Measurements from ENCODE around the gene FBXO31. TPM values are rescaled to one million over a fixed set of nuclear protein-coding genes. Genes with fewer than 3 reads are reported as not detected.

FBXO31 gene
- total and polyA plus RNA-seq, 9 of the 15 experiments (the other 6 are each of a cell fraction or from before 2014, with no cell fraction given) = 0.18 to 33.3 (median 10.9) TPM

GRCh38 chr16:87305505-87306391 is 77.8 kb downstream of the FBXO31 start (continued):
- peak; percentile 92; the same call in 1 of the 2 replicates for TF ChIP-seq ZNF592 (IDR thresholded peaks at IDR 0.05)
- peak; percentile 55; the same call in 1 of the 2 replicates for TF ChIP-seq ZNF197 (CRISPR knock-in tag; IDR thresholded peaks at IDR 0.05; ENCODE audit: low read depth)
- peak; percentile 59 for TF ChIP-seq KDM5B (IDR thresholded peaks at IDR 0.05; ENCODE audit: insufficient replicate concordance, low read depth, low read length)
- TF ChIP-seq NR2C2 (CRISPR knock-in tag; IDR thresholded peaks at IDR 0.05) = no peak
- peak; percentile 62 for TF ChIP-seq NR2C2 (tag; IDR thresholded peaks at IDR 0.05)
- peak in 1 of 2 experiments; percentile 36; a peak in 1 of 4 replicates for TF ChIP-seq FOXK2 (conservative IDR thresholded peaks at IDR 0.05 in 1 of 2, IDR thresholded peaks at IDR 0.05 in 1 of 2; ENCODE audit: low read depth in 2 of 2)
- peak; percentile 64 to 67 (median 66) for TF ChIP-seq CTCF (IDR thresholded peaks at IDR 0.05 in 2 of 3, conservative IDR thresholded peaks at IDR 0.05 in 1 of 3; ENCODE audit: insufficient read depth in 2 of 3, low read depth in 1 of 3, low read length in 3 of 3)
- no peak for TF ChIP-seq ZFP30 (CRISPR knock-in tag; IDR thresholded peaks at IDR 0.05; ENCODE audit: borderline replicate concordance)
- TF ChIP-seq ZNF717 (CRISPR knock-in tag; IDR thresholded peaks at IDR 0.05) = no peak
- 0 out of 2 replicates have a peak, but pooled peaks have one; percentile 44 for TF ChIP-seq PML (IDR thresholded peaks at IDR 0.05; ENCODE audit: low read length)
- no peak for TF ChIP-seq ZNF140 (CRISPR knock-in tag; IDR thresholded peaks at IDR 0.05)
- peak in 1 of 2 experiments; percentile 25; a peak in 1 of 3 replicates for TF ChIP-seq CBX3 (IDR thresholded peaks at IDR 0.05; ENCODE audit: borderline replicate concordance in 1 of 2, low read length in 2 of 2)
- TF ChIP-seq NCOR1 (IDR thresholded peaks at IDR 0.05) = peak; percentile 37
- no peak for TF ChIP-seq TSHZ1 (CRISPR knock-in tag; IDR thresholded peaks at IDR 0.05)
- peak; percentile 24 for TF ChIP-seq MEIS2 (IDR thresholded peaks at IDR 0.05; ENCODE audit: partially characterized antibody)
- TF ChIP-seq CREB1 (IDR thresholded peaks at IDR 0.05) = no peak
- TF ChIP-seq CREB1 (CRISPR knock-in tag; IDR thresholded peaks at IDR 0.05) = 0 out of 2 replicates have a peak, but pooled peaks have one; percentile 37

All from K562 (cell line).